IMR-90 (cell line): Measurements from ENCODE around the gene SUSD6. TPM values are rescaled to one million over a fixed set of nuclear protein-coding genes. Genes with fewer than 3 reads are reported as not detected.

Experiments
- ATAC-seq: fragments of 200-7000 bp; cut with Tn5 transposase; 2 replicates; pipeline ENCODE4 v1.9.1; 2020; ENCODE audit warnings: low read depth, mild to moderate bottlenecking, moderate library complexity
- BruUV-seq: library from RNA; stranded (reverse); fragments of 400-500 nt; replicated peaks from 2 replicates; lab custom pipeline; 2021; lab: Mats Ljungman, UMichigan
- CTCF ChIA-PET: fragments of 300-600 bp; formaldehyde crosslinking; extraction: SDS; loops from one replicate; lab custom pipeline; 2021; ENCODE audit warnings: antibody characterized with exemption; lab: Yijun Ruan, JAX
- POLR2A ChIA-PET: fragments of 300-600 bp; sonication (Branson Sonifier 250); formaldehyde crosslinking; loops from one replicate; lab custom pipeline; 2022; ENCODE audit warnings: antibody characterized with exemption; ENCODE audit not compliant: unreplicated experiment; lab: Charles Lee
- DNase-seq: peaks from one replicate; pipeline ENCODE4 v3.0.0; 2013
- H2AFZ ChIP-seq: replicated peaks from 2 replicates; pipeline ENCODE3; 2013; ENCODE audit warnings: low read length, mild to moderate bottlenecking; ENCODE audit not compliant: poor library complexity
- H2AK5ac ChIP-seq: 2 replicates; pipeline ENCODE4 v1.6.1; 2013; ENCODE audit warnings: low read depth, low read length, inconsistent platforms
- H2AK9ac ChIP-seq: replicated peaks from 2 replicates; pipeline ENCODE3; 2013; ENCODE audit warnings: mild to moderate bottlenecking, low read depth, low read length, moderate library complexity; ENCODE audit not compliant: poor library complexity
- H2BK120ac ChIP-seq: 2 replicates; pipeline ENCODE4 v1.6.1; 2013; ENCODE audit warnings: low read depth, low read length, inconsistent platforms
- H2BK15ac ChIP-seq: 3 replicates; pipeline ENCODE4 v1.6.1; 2013; ENCODE audit warnings: low read depth, low read length, inconsistent platforms
- H2BK20ac ChIP-seq: 2 replicates; pipeline ENCODE4 v1.6.1; 2013; ENCODE audit warnings: low read depth, mild to moderate bottlenecking, inconsistent platforms, low read length, moderate library complexity
- H2BK5ac ChIP-seq: 2 replicates; pipeline ENCODE4 v1.6.1; 2013; ENCODE audit warnings: mild to moderate bottlenecking, low read depth, low read length, inconsistent platforms; ENCODE audit not compliant: poor library complexity, severe bottlenecking
- H3K14ac ChIP-seq: replicated peaks from 2 replicates; pipeline ENCODE4 v1.6.1; 2013; ENCODE audit warnings: low read depth, low read length, inconsistent platforms
- H3K18ac ChIP-seq: 2 replicates; pipeline ENCODE4 v1.6.1; 2013; ENCODE audit warnings: low read depth, low read length, control low read depth
- H3K23ac ChIP-seq: 2 replicates; pipeline ENCODE4 v1.6.1; 2013; ENCODE audit warnings: low read depth, low read length, inconsistent platforms
- H3K27ac ChIP-seq: 2 replicates; pipeline ENCODE4 v1.5.1; 2013; ENCODE audit warnings: mild to moderate bottlenecking, control low read depth, low read length; ENCODE audit not compliant: insufficient read depth
- H3K27me3 ChIP-seq: 2 replicates; pipeline ENCODE4 v1.6.1; 2013; ENCODE audit warnings: low read length; ENCODE audit not compliant: control insufficient read depth, insufficient read depth
- H3K36me3 ChIP-seq: 2 replicates; pipeline ENCODE4 v1.6.1; 2013; ENCODE audit warnings: low read length, mixed read lengths; ENCODE audit not compliant: control insufficient read depth, insufficient read depth
- H3K4ac ChIP-seq: 2 replicates; pipeline ENCODE4 v1.6.1; 2013; ENCODE audit warnings: low read depth, low read length, inconsistent platforms
- H3K4me1 ChIP-seq: 2 replicates; pipeline ENCODE4 v1.6.1; 2013; ENCODE audit warnings: low read length, mixed read lengths; ENCODE audit not compliant: control insufficient read depth, insufficient read depth
- H3K4me2 ChIP-seq: 2 replicates; pipeline ENCODE4 v1.6.1; 2013; ENCODE audit warnings: low read depth, mild to moderate bottlenecking, control low read depth, low read length, moderate library complexity
- H3K4me3 ChIP-seq: 2 replicates; pipeline ENCODE4 v1.5.1; 2013; ENCODE audit warnings: low read depth, mild to moderate bottlenecking, control low read depth, low read length, moderate library complexity; ENCODE audit not compliant: insufficient read depth
- H3K56ac ChIP-seq: 2 replicates; pipeline ENCODE4 v1.6.1; 2013; ENCODE audit warnings: low read length, inconsistent platforms; ENCODE audit not compliant: insufficient read depth; ENCODE audit errors: extremely low read depth
- H3K79me1 ChIP-seq, 2 experiments: 2 replicates each; pipeline ENCODE4 v1.6.1; 2013; ENCODE audit warnings: low read length in 2 of 2, inconsistent platforms in 1 of 2, low read depth in 1 of 2
- H3K9ac ChIP-seq: 2 replicates; pipeline ENCODE4 v1.6.1; 2013; ENCODE audit warnings: low read depth, low read length, control low read depth
- H3K9me1 ChIP-seq: 2 replicates; pipeline ENCODE4 v1.6.1; 2013; ENCODE audit warnings: low read length, inconsistent platforms; ENCODE audit not compliant: insufficient read depth
- H3K9me3 ChIP-seq: 2 replicates; pipeline ENCODE4 v1.6.1; 2013; ENCODE audit warnings: low read length; ENCODE audit not compliant: control insufficient read depth, insufficient read depth
- H4K20me1 ChIP-seq: 2 replicates; pipeline ENCODE4 v1.6.1; 2013; ENCODE audit warnings: low read length, inconsistent platforms; ENCODE audit not compliant: insufficient read depth
- H4K5ac ChIP-seq: 2 replicates; pipeline ENCODE4 v1.6.1; 2013; ENCODE audit warnings: mild to moderate bottlenecking, low read depth, low read length, control low read depth
- H4K8ac ChIP-seq, 2 experiments: 2 replicates each; pipeline ENCODE4 v1.6.1; 2013; ENCODE audit warnings: low read depth in 2 of 2, low read length in 2 of 2, control low read depth in 1 of 2, inconsistent platforms in 1 of 2
- H4K91ac ChIP-seq: 2 replicates; pipeline ENCODE4 v1.6.1; 2013; ENCODE audit warnings: low read depth, low read length, inconsistent platforms; ENCODE audit not compliant: insufficient read depth
- BHLHE40 ChIP-seq: fragments of 150-350 bp; IDR thresholded peaks from 2 replicates; pipeline ENCODE4 v1.6.1; 2016; ENCODE audit warnings: mild to moderate bottlenecking, low read depth, low read length
- CEBPB ChIP-seq: IDR thresholded peaks from 2 replicates; pipeline ENCODE4 v1.6.1; 2012; ENCODE audit warnings: low read depth, low read length, improper control_type of control experiment
- CHD1 ChIP-seq: IDR thresholded peaks from 2 replicates; pipeline ENCODE4 v1.6.1; 2012; ENCODE audit warnings: low read depth, low read length, improper control_type of control experiment
- CTCF ChIP-seq: conservative IDR thresholded peaks from 2 replicates; pipeline ENCODE4 v1.5.1; 2012; ENCODE audit warnings: mild to moderate bottlenecking, low read depth, low read length, improper control_type of control experiment
- ELK1 ChIP-seq: fragments of 150-350 bp; IDR thresholded peaks from 2 replicates; pipeline ENCODE4 v1.6.1; 2016; ENCODE audit warnings: low read depth, mild to moderate bottlenecking, low read length, moderate library complexity, borderline replicate concordance
- FOS ChIP-seq: fragments of 150-350 bp; IDR thresholded peaks from 2 replicates; pipeline ENCODE4 v1.6.1; 2016; ENCODE audit warnings: low read depth, low read length
- MAFK ChIP-seq: IDR thresholded peaks from 2 replicates; pipeline ENCODE4 v1.6.1; 2012; ENCODE audit warnings: low read depth, low read length, improper control_type of control experiment
- MAZ ChIP-seq: IDR thresholded peaks from 2 replicates; pipeline ENCODE4 v1.6.1; 2012; ENCODE audit warnings: low read depth, mild to moderate bottlenecking, low read length, improper control_type of control experiment, moderate library complexity, borderline replicate concordance
- MXI1 ChIP-seq: IDR thresholded peaks from 2 replicates; pipeline ENCODE4 v1.6.1; 2012; ENCODE audit warnings: low read depth, mild to moderate bottlenecking, low read length, moderate library complexity, borderline replicate concordance
- NFE2L2 ChIP-seq: fragments of 150-350 bp; IDR thresholded peaks from 2 replicates; pipeline ENCODE4 v1.6.1; 2016; ENCODE audit warnings: low read depth, mild to moderate bottlenecking, low read length
- POLR2A ChIP-seq: IDR thresholded peaks from 2 replicates; pipeline ENCODE4 v1.6.1; 2012; ENCODE audit warnings: mild to moderate bottlenecking, low read depth, low read length
- RAD21 ChIP-seq: IDR thresholded peaks from 2 replicates; pipeline ENCODE4 v1.6.1; 2012; ENCODE audit warnings: low read length, improper control_type of control experiment
- RCOR1 ChIP-seq: IDR thresholded peaks from 2 replicates; pipeline ENCODE4 v1.6.1; 2012; ENCODE audit warnings: mild to moderate bottlenecking, low read length, improper control_type of control experiment; ENCODE audit not compliant: insufficient replicate concordance
- RFX5 ChIP-seq: IDR thresholded peaks from 2 replicates; pipeline ENCODE4 v1.8.0; 2012; ENCODE audit warnings: low read depth, mild to moderate bottlenecking, low read length, moderate library complexity
- USF2 ChIP-seq: fragments of 150-350 bp; IDR thresholded peaks from 2 replicates; pipeline ENCODE4 v1.6.1; 2017; ENCODE audit warnings: mild to moderate bottlenecking, antibody characterized with exemption, low read length, low read depth
- WGBS, 2 experiments: methylation state at CpG; one replicate each; pipeline versions ENCODE4 v1.1.5 to v1.1.7; 2013; ENCODE audit warnings: missing lambda C conversion rate in 2 of 2; ENCODE audit not compliant: insufficient read length in 1 of 2; ENCODE audit errors: extremely low coverage in 2 of 2; 5-methylcytosine and 5-hydroxymethylcytosine counted together
- dilution Hi-C: fragments of 300-500 bp; cut with HindIII; formaldehyde crosslinking; loops from one replicate; pipeline ENCODE4 v1.14.3; 2018; ENCODE audit warnings: low sequenced_read_pairs; ENCODE audit not compliant: unreplicated experiment
- in situ Hi-C: fragments of 300-500 bp; cut with MboI; formaldehyde crosslinking; loops from 3 replicates; pipeline ENCODE4 v1.14.3; 2019; ENCODE audit warnings: low sequenced_read_pairs, inconsistent platforms, mixed read lengths
- intact Hi-C: fragments of 100-400 bp; cut with micrococcal nuclease; formaldehyde crosslinking; loops from 2 replicates; pipeline ENCODE4 v1.10.0; 2022
- polyA plus RNA-seq, 3 experiments: library from polyadenylated mRNA; depleted of rRNA; stranded (reverse); fragments of >200 nt; gene quantifications; 2 replicates each; pipeline ENCODE4 v1.2.3, GENCODE V29; 2012; ENCODE audit warnings: low replicate concordance in 1 of 3
- total RNA-seq: library from RNA; depleted of rRNA; stranded (reverse); fragments of >200 nt; gene quantifications from 2 replicates; pipeline ENCODE4 v1.2.3, GENCODE V29; 2012

SUSD6 gene
- total and polyA plus RNA-seq, 2 of the 4 experiments (the other 2 are of a cell fraction) = 2.3 to 10.1 TPM

- peak overlapping the region; percentile 70; the same call in 1 of the 2 replicates for H3K23ac ChIP-seq
- H3K4me3 ChIP-seq = no peak overlapping the region
- peak overlapping the region in 1 of 2 experiments; percentile 84; a peak in 2 of 4 replicates for H4K8ac ChIP-seq
- ATAC-seq (peak; percentile 74), DNase-seq (peak; percentile 94)
- H3K9me3 ChIP-seq = no peaks in the 10 kb centered on the region
- peak overlapping the region; percentile 99; the same call in 1 of the 2 replicates for H3K27ac ChIP-seq
- H2BK15ac ChIP-seq = peak overlapping the region; percentile 80; the same call in 2 of the 3 replicates
- peak overlapping the region; percentile 33; the same call in 1 of the 2 replicates for H2AK5ac ChIP-seq
- ChIA-PET CTCF (interaction anchor here (1.3 to 1.7 kb wide), 2 partner anchors 12 to 78 kb away, joined by 3 to 4 read pairs; no protein-coding TSS in a partner anchor), POLR2A (no interaction called here)
- H4K5ac ChIP-seq = peak overlapping the region; percentile 81; the same call in 1 of the 2 replicates
- no peaks in the 10 kb centered on the region for H3K36me3 ChIP-seq
- H3K56ac ChIP-seq = peak overlapping the region; percentile 85; the same call in 1 of the 2 replicates
- H3K18ac ChIP-seq = peak overlapping the region; percentile 99
- no peak overlapping the region for H2AFZ ChIP-seq
- peak overlapping the region; percentile 92 for H3K4me2 ChIP-seq
- in situ Hi-C loops (no loop called here), intact Hi-C loops (loop anchor here (2.0 kb wide), 1 partner anchor 15 kb away; no protein-coding TSS in a partner anchor), dilution Hi-C loops (no loop called here)
- peaks cover 25 to 83% of the 10 kb centered on the region in 2 experiments for H3K79me1 ChIP-seq
- no peak overlapping the region for H2AK9ac ChIP-seq
- peak overlapping the region; percentile 95 for H2BK20ac ChIP-seq
- no CpG with 5 or more reads among the region's 4 CpGs for WGBS, 2 experiments
- H3K4me1 ChIP-seq = peaks cover 47% of the 10 kb centered on the region
- peak overlapping the region; percentile 98; the same call in 1 of the 2 replicates for H3K4ac ChIP-seq
- H4K91ac ChIP-seq = peak overlapping the region; percentile 97
- H3K14ac ChIP-seq = no peak overlapping the region
- H3K9me1 ChIP-seq = peaks cover 37% of the 10 kb centered on the region
- H4K20me1 ChIP-seq = peaks cover 22% of the 10 kb centered on the region
- H3K9ac ChIP-seq = peak overlapping the region; percentile 81; the same call in 1 of the 2 replicates
- H3K27me3 ChIP-seq = no peaks in the 10 kb centered on the region
- peak overlapping the region; percentile 98 for H2BK120ac ChIP-seq
- no TSS peak for BruUV-seq
- peak overlapping the region; percentile 99 for H2BK5ac ChIP-seq
- no peak for TF ChIP-seq RAD21
- TF ChIP-seq MAZ = no peak
- no peak for TF ChIP-seq USF2
- TF ChIP-seq CTCF = no peak
- peak; percentile 71 for TF ChIP-seq RCOR1
- TF ChIP-seq BHLHE40 = peak; percentile 96
- TF ChIP-seq FOS = peak; percentile 55
- peak; percentile 61 for TF ChIP-seq CEBPB
- TF ChIP-seq MAFK = peak; percentile 40
- TF ChIP-seq POLR2A = no peak
- no peak for TF ChIP-seq CHD1
- TF ChIP-seq MXI1 = no peak
- TF ChIP-seq RFX5 = no peak
- TF ChIP-seq ELK1 = no peak
- TF ChIP-seq NFE2L2 = peak; percentile 57; the same call in 1 of the 2 replicates
Measured at GRCh38 chr14:69631509-69631908, 20.1 kb downstream of the SUSD6 start.
